ENCODE measurements around the gene C2.

Gene C2

DNA sequence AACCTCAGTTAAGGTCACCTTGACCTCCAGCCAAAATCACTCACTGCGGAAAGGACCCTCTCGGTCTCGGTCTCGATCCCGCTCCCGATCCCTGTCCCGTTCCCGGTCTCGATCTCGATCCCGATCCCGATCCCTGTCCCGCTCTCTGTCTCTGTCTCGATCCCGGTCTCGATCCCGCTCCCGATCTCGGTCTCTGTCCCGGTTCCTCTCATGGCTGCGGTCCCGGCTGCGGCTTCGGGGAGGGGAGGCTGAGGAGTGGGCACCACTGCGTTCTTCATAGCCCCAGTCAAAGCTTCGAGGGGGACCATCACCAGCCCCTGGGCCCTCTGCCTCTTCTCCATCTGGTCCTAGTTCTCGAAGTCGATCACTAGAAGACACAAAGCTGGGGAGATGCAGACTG lies 27.0 kb downstream of the C2 start:
- peaks cover 11% of the 10 kb centered on the region for H3K79me2 ChIP-seq
- H3K36me3 ChIP-seq (ENCODE audit: control insufficient read depth, insufficient read depth, low read length): no peaks in the 10 kb centered on the region
- H3K4me1 ChIP-seq: peaks cover 28% of the 10 kb centered on the region
- TF ChIP-seq, protein P1, sequence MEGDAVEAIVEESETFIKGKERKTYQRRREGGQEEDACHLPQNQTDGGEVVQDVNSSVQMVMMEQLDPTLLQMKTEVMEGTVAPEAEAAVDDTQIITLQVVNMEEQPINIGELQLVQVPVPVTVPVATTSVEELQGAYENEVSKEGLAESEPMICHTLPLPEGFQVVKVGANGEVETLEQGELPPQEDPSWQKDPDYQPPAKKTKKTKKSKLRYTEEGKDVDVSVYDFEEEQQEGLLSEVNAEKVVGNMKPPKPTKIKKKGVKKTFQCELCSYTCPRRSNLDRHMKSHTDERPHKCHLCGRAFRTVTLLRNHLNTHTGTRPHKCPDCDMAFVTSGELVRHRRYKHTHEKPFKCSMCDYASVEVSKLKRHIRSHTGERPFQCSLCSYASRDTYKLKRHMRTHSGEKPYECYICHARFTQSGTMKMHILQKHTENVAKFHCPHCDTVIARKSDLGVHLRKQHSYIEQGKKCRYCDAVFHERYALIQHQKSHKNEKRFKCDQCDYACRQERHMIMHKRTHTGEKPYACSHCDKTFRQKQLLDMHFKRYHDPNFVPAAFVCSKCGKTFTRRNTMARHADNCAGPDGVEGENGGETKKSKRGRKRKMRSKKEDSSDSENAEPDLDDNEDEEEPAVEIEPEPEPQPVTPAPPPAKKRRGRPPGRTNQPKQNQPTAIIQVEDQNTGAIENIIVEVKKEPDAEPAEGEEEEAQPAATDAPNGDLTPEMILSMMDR (IDR thresholded peaks at IDR 0.05): no peak
- no peaks in the 10 kb centered on the region for H3K9me3 ChIP-seq (ENCODE audit: control insufficient read depth, low read length)
- H3K4me3 ChIP-seq (ENCODE audit: low read depth, low read length): no peak overlapping the region
- no peak overlapping the region for H3K9ac ChIP-seq
- H3K27ac ChIP-seq: no peak overlapping the region
- no peak overlapping the region for H3K4me2 ChIP-seq (ENCODE audit: low read length)
- no peaks in the 10 kb centered on the region for H3K27me3 ChIP-seq (ENCODE audit: control insufficient read depth, insufficient read depth, low read length)
- no peak overlapping the region for H2AFZ ChIP-seq

DNA sequence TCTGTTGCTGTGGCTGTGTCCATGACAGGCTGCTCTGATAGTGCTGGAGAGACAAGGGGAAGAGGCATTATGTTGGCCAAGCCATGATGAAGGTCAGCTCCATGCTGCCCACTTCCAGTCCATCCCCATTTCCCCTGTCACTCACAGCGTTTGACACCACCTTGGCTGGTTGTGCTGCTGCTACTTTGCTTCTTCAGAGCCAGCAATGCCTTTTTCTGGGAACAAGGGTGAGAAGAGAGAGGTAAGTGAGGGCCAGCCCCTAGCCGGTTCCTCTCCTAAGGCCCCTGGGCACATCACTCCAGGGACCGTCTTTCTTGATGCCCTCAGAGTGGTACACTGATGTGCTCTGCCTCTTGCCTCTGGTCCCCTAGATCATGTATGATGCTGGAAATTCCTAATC lies 29.3 kb downstream of the C2 start:
- Histone ChIP-seq H3K9ac (no peak overlapping the region), H3K9me3 (ENCODE audit: control insufficient read depth, low read length) (no peaks in the 10 kb centered on the region), H3K79me2 (peaks cover 11% of the 10 kb centered on the region), H3K27ac (no peak overlapping the region), H3K27me3 (ENCODE audit: control insufficient read depth, insufficient read depth, low read length) (no peaks in the 10 kb centered on the region), H3K4me2 (ENCODE audit: low read length) (no peak overlapping the region), H2AFZ (no peak overlapping the region), H3K4me3 (ENCODE audit: low read depth, low read length) (no peak overlapping the region), H3K4me1 (peaks cover 15% of the 10 kb centered on the region), H3K36me3 (ENCODE audit: control insufficient read depth, insufficient read depth, low read length) (no peaks in the 10 kb centered on the region)
- TF ChIP-seq, protein P1 (IDR thresholded peaks at IDR 0.05): no peak

DNA sequence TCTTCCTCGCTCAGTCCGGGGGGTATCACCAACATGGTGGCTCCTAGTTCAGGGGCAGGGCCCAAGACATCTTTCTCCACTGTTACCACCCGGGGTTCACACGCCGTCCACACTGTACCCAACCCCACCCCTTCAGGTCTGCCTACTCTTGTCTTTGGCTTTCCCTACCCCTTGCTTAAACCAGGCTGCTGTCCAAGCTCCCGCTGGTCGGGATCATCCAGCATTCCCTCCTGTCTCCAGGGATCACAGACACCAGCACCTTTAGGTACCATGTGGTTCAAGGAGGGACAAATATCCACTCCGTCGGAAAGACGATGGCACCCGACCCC lies 30.9 kb downstream of the C2 start:
- Histone ChIP-seq H3K4me1 (peaks cover 9% of the 10 kb centered on the region), H2AFZ (peak overlapping the region; percentile 96), H3K79me2 (peaks cover 11% of the 10 kb centered on the region), H3K27ac (peak overlapping the region; percentile 90), H3K36me3 (ENCODE audit: control insufficient read depth, insufficient read depth, low read length) (no peaks in the 10 kb centered on the region), H3K4me3 (ENCODE audit: low read depth, low read length) (peak overlapping the region; percentile 89), H3K9me3 (ENCODE audit: control insufficient read depth, low read length) (no peaks in the 10 kb centered on the region), H3K4me2 (ENCODE audit: low read length) (peak overlapping the region; percentile 90), H3K9ac (peak overlapping the region; percentile 93), H3K27me3 (ENCODE audit: control insufficient read depth, insufficient read depth, low read length) (no peaks in the 10 kb centered on the region)
- TF ChIP-seq, protein P1 (IDR thresholded peaks at IDR 0.05): no peak

DNA sequence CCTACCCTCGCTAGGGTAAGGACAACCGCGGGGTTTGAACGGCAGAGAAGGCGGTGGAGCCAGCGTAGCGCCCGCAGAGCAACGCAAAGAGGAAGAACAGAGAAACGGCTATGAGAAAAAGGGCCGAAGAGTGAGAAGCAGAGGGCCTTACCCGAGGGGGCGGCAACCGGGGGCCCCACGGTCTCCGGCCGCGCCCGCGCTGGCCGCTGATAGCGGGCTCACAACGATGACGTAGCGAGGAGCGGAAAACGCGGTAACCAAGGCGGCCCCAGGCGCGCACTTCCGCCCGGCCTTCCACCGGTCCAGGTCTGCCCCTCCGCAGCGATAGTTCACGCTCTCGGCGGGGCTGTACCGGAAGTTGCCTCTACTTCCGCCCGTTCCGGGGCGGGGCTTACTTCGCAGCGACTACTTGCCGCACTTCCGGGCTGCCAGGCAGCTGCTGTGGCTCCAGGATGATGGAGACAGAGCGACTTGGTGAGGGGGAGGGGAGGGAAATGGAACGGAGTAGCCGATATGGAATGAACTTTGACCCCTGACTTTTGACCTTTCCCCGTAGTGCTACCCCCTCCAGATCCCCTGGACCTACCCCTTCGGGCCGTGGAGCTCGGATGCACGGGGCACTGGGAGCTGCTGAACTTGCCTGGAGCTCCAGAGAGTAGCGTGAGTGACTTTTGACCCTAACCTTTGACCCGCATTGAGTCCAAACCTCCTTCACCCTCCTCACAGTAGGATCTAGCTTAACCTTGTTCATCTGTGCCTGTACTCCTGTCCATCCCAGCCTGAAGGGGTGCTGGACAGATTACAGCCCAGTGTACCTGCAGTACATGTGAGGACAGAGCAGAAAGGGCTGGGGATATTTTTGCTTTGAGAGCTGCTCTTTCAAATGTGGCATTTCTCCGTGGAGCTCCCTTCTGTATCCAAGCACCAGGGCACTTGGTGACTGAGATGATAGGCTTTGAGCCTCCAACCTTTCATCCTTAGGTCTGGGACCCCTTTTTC lies 31.5 kb downstream of the C2 start, which contains the start of the genes NELFE and SKIC2:
NELFE (minus strand) TSS at position 231 of the 999 bp plus-strand sequence. CDS start 525 bp downstream, outside the sequence.
SKIC2 (plus strand) TSS at position 435 of the 999 bp plus-strand sequence; CDS start at position 453, 18 bp downstream.
- peak within 1 kb of the TSS; percentile 93 for H3K9ac ChIP-seq
- peaks cover 9% of the 10 kb centered on the region for H3K4me1 ChIP-seq

More for the DNA sequence above, 31.5 kb downstream of the C2 start, which contains the start of the genes NELFE and SKIC2:
- TF ChIP-seq, protein P1 (IDR thresholded peaks at IDR 0.05): no peak
- H3K4me2 ChIP-seq (ENCODE audit: low read length): peak within 1 kb of the TSS; percentile 90
- H3K27ac ChIP-seq: peak within 1 kb of the TSS; percentile 90
- no peaks in the 10 kb centered on the region for H3K27me3 ChIP-seq (ENCODE audit: control insufficient read depth, insufficient read depth, low read length)
- H3K36me3 ChIP-seq (ENCODE audit: control insufficient read depth, insufficient read depth, low read length): no peaks in the 10 kb centered on the region
- peaks cover 11% of the 10 kb centered on the region for H3K79me2 ChIP-seq
- peak within 1 kb of the TSS; percentile 96 for H2AFZ ChIP-seq
- peak within 1 kb of the TSS; percentile 89 for H3K4me3 ChIP-seq (ENCODE audit: low read depth, low read length)
- no peaks in the 10 kb centered on the region for H3K9me3 ChIP-seq (ENCODE audit: control insufficient read depth, low read length)

Measured in parathyroid adenoma (tissue), 2 donors.